Motor neuron (in vitro differentiated cells): ENCODE results near the gene SCNN1A. TPM values are rescaled to one million over a fixed set of nuclear protein-coding genes. Genes with fewer than 3 reads are reported as not detected.

Experiments
- ATAC-seq, 8 experiments: fragments of 200-7000 bp; cut with Tn5 transposase; replicated peaks in 6 of 8; 2 replicates each; pipeline ENCODE4 v1.8.0; 2021; ENCODE audit warnings: mild to moderate bottlenecking in 8 of 8, moderate library complexity in 8 of 8
- H3K27ac ChIP-seq, 2 donors: fragments of 250-450 bp; sonication (Bioruptor Pico); 2 replicates each; pipeline ENCODE4 v1.9.0; 2021; ENCODE audit warnings: antibody characterized with exemption in 2 of 2, mild to moderate bottlenecking in 2 of 2, moderate library complexity in 1 of 2
- H3K4me1 ChIP-seq, 2 donors: fragments of 250-450 bp; sonication (Bioruptor Pico); replicated peaks in 1 of 2; 2 replicates each; pipeline ENCODE4 v1.6.1; 2021; ENCODE audit warnings: antibody characterized with exemption in 2 of 2, mild to moderate bottlenecking in 2 of 2, moderate library complexity in 1 of 2
- H3K4me3 ChIP-seq, 5 donors: fragments of 250-450 bp; sonication (Bioruptor Pico); 2 replicates each; pipeline ENCODE4 v1.9.0; 2021; ENCODE audit warnings: antibody characterized with exemption in 5 of 5, mild to moderate bottlenecking in 5 of 5, moderate library complexity in 4 of 5
- WGBS, 10 experiments: fragments of 450-650 bp; shearing (Covaris generic); methylation state at CpG; one replicate each; pipeline ENCODE4 v1.0.0; 2022; 5-methylcytosine and 5-hydroxymethylcytosine counted together
- in situ Hi-C, 9 experiments: fragments of 400-800 bp; cut with MboI; loops; one replicate each; pipeline ENCODE4 v1.15.0; 2021; ENCODE audit warnings: low sequenced_read_pairs in 9 of 9, low pct_unique_long_range_greater_than_20kb in 2 of 9; ENCODE audit not compliant: unreplicated experiment in 9 of 9
- total RNA-seq, 8 experiments: library from RNA; unstranded; fragments of 300-600 nt; gene quantifications; 2 replicates each; pipeline versions ENCODE4 v1.2.3 to v1.2.4, GENCODE V29; 2022

Gene SCNN1A
- total RNA-seq, 8 experiments from 2014 or later: 0.11 to 4.1 (median 1.6) TPM; not detected in 1

GRCh38 chr12:6370576-6370935 lies 4.8 kb downstream of the SCNN1A start:
- Histone ChIP-seq H3K4me3 (no peak overlapping the region), H3K27ac (no peak overlapping the region), H3K4me1 (peaks cover 9 to 11% of the 10 kb centered on the region in 2 donors)
- WGBS, 10 experiments: 67 to 92% (median 67%) methylated on average over 1 to 4 of the region's 4 CpGs; no CpG with 5 or more reads in 6 of the 10 experiments
- in situ Hi-C loops: no loop called here
- no peak for ATAC-seq

- WGBS, 10 experiments: 50 to 100% (median 88%) methylated on average over 1 to 6 of the region's 9 CpGs; no CpG with 5 or more reads in 1 of the 10 experiments
- H3K27ac ChIP-seq: no peak overlapping the region
- in situ Hi-C loops: no loop called here
- peaks cover 9 to 10% of the 10 kb centered on the region in 2 donors for H3K4me1 ChIP-seq
- no peak for ATAC-seq
- no peak overlapping the region for H3K4me3 ChIP-seq
Observed at GRCh38 chr12:6369916-6370575, 5.3 kb downstream of the SCNN1A start.

- Histone ChIP-seq H3K4me1 (peaks cover 9 to 10% of the 10 kb centered on the region in 2 donors), H3K4me3 (no peak overlapping the region), H3K27ac (no peak overlapping the region)
- ATAC-seq: no peak
- in situ Hi-C loops: no loop called here
- 50 to 93% (median 82%) methylated on average over 1 to 5 of the region's 9 CpGs; no CpG with 5 or more reads in 2 of the 10 experiments for WGBS, 10 experiments
Observed at GRCh38 chr12:6368906-6369525, 6.3 kb downstream of the SCNN1A start.

- WGBS, 10 experiments: 56 to 95% (median 75%) methylated on average over 2 to 15 of the region's 15 CpGs
- Histone ChIP-seq H3K4me1 (peaks cover 9 to 10% of the 10 kb centered on the region in 2 donors), H3K27ac (no peak overlapping the region), H3K4me3 (no peak overlapping the region)
- no peak for ATAC-seq
- in situ Hi-C loops: no loop called here
Observed at GRCh38 chr12:6367969-6368892, 7.1 kb downstream of the SCNN1A start.

- no peak overlapping the region for H3K27ac ChIP-seq
- ATAC-seq: no peak
- H3K4me3 ChIP-seq: no peak overlapping the region
- WGBS, 10 experiments: 54 to 89% (median 72%) methylated on average over 4 to 10 of the region's 11 CpGs
- peaks cover 4 to 6% of the 10 kb centered on the region in 2 donors for H3K4me1 ChIP-seq
- in situ Hi-C loops: no loop called here
Observed at GRCh38 chr12:6367065-6367968, 8.0 kb downstream of the SCNN1A start.

- H3K4me3 ChIP-seq: no peak overlapping the region
- peak in 3 of 8 experiments; percentile 58 to 65 (median 65) for ATAC-seq
- H3K4me1 ChIP-seq: no peaks in the 10 kb centered on the region
- in situ Hi-C loops: no loop called here
- no peak overlapping the region for H3K27ac ChIP-seq
- 10 to 100% (median 95%) methylated on average over 1 to 8 of the region's 15 CpGs; no CpG with 5 or more reads in 4 of the 10 experiments for WGBS, 10 experiments
Observed at GRCh38 chr12:6364044-6364374, 11.4 kb downstream of the SCNN1A start.

- in situ Hi-C loops: no loop called here
- ATAC-seq: peak; percentile 74 to 93 (median 86)
- H3K4me3 ChIP-seq: peak overlapping the region in 4 of 5 donors; percentile 5 to 26 (median 24)
- no peaks in the 10 kb centered on the region for H3K4me1 ChIP-seq
- 2 to 80% methylated on average over 1 to 7 of the region's 59 CpGs; no CpG with 5 or more reads in 8 of the 10 experiments for WGBS, 10 experiments
- H3K27ac ChIP-seq: no peak overlapping the region
Observed at GRCh38 chr12:6363330-6364043, 11.9 kb downstream of the SCNN1A start.

GRCh38 chr12:6363010-6363329 lies 12.4 kb downstream of the SCNN1A start:
- 10 to 100% methylated on average over 1 to 4 of the region's 4 CpGs; no CpG with 5 or more reads in 8 of the 10 experiments for WGBS, 10 experiments
- in situ Hi-C loops: no loop called here
- ATAC-seq: no peak
- no peaks in the 10 kb centered on the region for H3K4me1 ChIP-seq
- peak overlapping the region in 2 of 5 donors; percentile 26 for H3K4me3 ChIP-seq
- H3K27ac ChIP-seq: no peak overlapping the region

GRCh38 chr12:6362403-6362802 lies 13.0 kb downstream of the SCNN1A start:
- H3K4me1 ChIP-seq: no peaks in the 10 kb centered on the region
- no peak overlapping the region for H3K4me3 ChIP-seq
- H3K27ac ChIP-seq: no peak overlapping the region
- WGBS, 10 experiments: 0 to 80% (median 63%) methylated on average over 1 to 2 of the region's 3 CpGs; no CpG with 5 or more reads in 3 of the 10 experiments
- in situ Hi-C loops: no loop called here
- no peak for ATAC-seq

- WGBS, 10 experiments: 69 to 100% (median 90%) methylated on average over 1 to 11 of the region's 14 CpGs; no CpG with 5 or more reads in 4 of the 10 experiments
- in situ Hi-C loops: no loop called here
- no peak overlapping the region for H3K4me3 ChIP-seq
- no peaks in the 10 kb centered on the region for H3K4me1 ChIP-seq
- H3K27ac ChIP-seq: no peak overlapping the region
- ATAC-seq: peak in 1 of 8 experiments; percentile 22
Observed at GRCh38 chr12:6361834-6362233, 13.5 kb downstream of the SCNN1A start.

- in situ Hi-C loops: no loop called here
- H3K27ac ChIP-seq: no peak overlapping the region
- no peak overlapping the region for H3K4me3 ChIP-seq
- H3K4me1 ChIP-seq: no peaks in the 10 kb centered on the region
- 17 to 81% (median 66%) methylated on average over 1 to 8 of the region's 11 CpGs; no CpG with 5 or more reads in 2 of the 10 experiments for WGBS, 10 experiments
- ATAC-seq: no peak
Observed at GRCh38 chr12:6360578-6361490, 14.5 kb downstream of the SCNN1A start.
